SK-N-MC (cell line): ENCODE data around the gene SIRPB1.

Source experiments
- EZH2 ChIP-seq: fragments of 200-600 bp; sonication (generic); IDR thresholded peaks from one replicate; pipeline ENCODE4 v1.6.1; 2017; ENCODE audit warnings: antibody characterized with exemption
- POLR2AphosphoS5 ChIP-seq: IDR thresholded peaks from 2 replicates; pipeline ENCODE4 v1.6.1; 2012; ENCODE audit warnings: mild to moderate bottlenecking, low read depth, low read length, borderline replicate concordance

DNA sequence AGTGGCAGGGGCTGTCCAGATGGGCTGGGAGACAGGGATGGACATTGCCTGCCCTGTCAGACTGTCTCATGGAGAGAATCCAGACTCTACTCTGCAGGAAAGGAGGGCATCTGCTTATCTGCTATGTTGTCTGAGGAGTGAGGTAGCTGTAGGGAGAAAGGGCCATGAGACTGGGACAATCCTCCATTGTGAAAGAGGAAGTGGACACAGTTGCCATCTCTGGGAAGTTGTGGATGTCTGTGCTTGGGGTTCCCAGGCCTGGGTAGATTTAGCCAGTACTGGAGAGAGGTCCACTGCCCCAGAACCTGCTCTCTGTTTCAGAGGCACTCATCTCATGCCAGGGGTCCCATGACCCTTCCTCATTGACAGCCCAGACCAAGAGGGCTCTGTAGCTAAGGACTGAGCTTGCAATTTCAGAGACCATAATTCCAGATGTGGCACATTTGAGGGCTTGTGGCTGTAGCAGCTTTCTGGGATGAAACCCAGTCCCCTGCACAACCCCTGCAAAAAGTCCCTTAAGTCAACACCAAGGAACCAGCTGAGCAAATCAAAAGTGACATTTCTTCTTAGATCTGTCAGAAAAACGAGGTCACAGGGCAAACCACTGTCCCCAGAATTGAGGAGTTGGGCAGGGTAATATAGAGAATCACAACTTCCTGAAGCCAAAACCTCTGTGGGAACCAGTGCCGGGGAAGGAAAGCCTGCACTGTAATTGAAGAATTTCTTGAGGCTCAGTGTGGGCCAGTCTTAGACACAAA is 41.9 kb upstream of the SIRPB1 start:
- TF ChIP-seq POLR2AphosphoS5 (no peak), EZH2 (no peak)
